LNCaP clone FGC (cell line): ENCODE results near the gene ABLIM1.

ENCODE experiments used
- DNase-seq: peaks from one replicate; pipeline ENCODE4 v3.0.0-alpha.2; 2011; ENCODE audit warnings: low read depth
- H3K4me3 ChIP-seq: 2 replicates; pipeline ENCODE4 v1.5.1; 2011; ENCODE audit warnings: mild to moderate bottlenecking, low read depth, low read length, control low read depth
- CTCF ChIP-seq: IDR thresholded peaks from 2 replicates; pipeline ENCODE4 v1.5.1; 2012; ENCODE audit warnings: mild to moderate bottlenecking; ENCODE audit not compliant: control insufficient read depth, insufficient read depth; ENCODE audit errors: extremely low read depth

The ABLIM1 gene

DNA sequence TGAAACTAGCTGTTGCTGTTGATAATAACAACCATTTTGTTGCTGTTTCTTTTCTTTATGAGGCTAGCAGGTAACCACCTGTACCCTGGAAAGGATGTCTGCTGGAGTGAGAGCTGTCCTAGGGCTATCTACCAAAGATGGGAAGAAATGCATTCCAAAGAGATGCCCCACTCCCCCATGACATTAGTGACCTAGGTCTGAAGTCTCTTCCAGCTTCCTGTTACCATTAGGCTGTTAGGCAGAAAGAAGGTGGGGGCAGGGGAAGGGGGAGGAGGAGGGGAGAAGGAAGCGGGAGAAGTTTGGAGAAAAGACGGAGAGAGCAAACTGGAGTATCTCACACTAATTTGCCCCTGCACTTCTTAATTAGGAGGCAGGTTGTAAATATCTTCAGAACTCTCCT, 118.5 kb downstream of the ABLIM1 start:
- H3K4me3 ChIP-seq, result no peak overlapping the region
- no peak for TF ChIP-seq CTCF
- DNase-seq, result no peak

GRCh38 chr10:114538181-114538906, 119.7 kb downstream of the ABLIM1 start:
- DNase-seq, result no peak
- no peak overlapping the region for H3K4me3 ChIP-seq
- TF ChIP-seq CTCF, result no peak

- TF ChIP-seq CTCF, result no peak
Observed at GRCh38 chr10:114537736-114538135, 120.3 kb downstream of the ABLIM1 start.

GRCh38 chr10:114534571-114534981, 123.5 kb downstream of the ABLIM1 start:
- H3K4me3 ChIP-seq, result no peak overlapping the region
- TF ChIP-seq CTCF, result no peak
- no peak for DNase-seq

More at GRCh38 chr10:114537736-114538135, 120.3 kb downstream of the ABLIM1 start:
- no peak overlapping the region for H3K4me3 ChIP-seq
- no peak for DNase-seq

DNA sequence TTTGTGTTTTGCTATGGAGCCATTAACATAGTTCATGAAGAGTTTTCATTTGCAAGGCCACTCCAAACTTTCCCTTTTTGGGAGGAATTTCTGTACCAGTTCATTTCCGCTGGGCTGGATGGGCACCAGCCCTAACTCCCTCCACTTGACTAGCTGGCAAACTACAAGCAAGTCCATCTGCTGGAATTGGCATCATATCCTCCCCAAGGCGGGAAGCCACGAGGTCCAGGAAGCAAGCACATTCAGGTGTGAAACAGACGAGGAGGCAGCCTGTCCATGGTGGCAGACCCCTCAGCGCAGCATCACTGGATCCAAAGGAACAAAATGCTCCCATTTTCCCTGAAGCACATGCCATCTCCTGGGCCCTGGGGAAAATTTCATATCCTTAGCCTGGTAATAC, 125.8 kb downstream of the ABLIM1 start:
- DNase-seq, result no peak
- no peak for TF ChIP-seq CTCF
- H3K4me3 ChIP-seq, result no peak overlapping the region

- TF ChIP-seq CTCF, result no peak
- peak; percentile 92 for DNase-seq
Observed at GRCh38 chr10:114526504-114527238, 131.4 kb downstream of the ABLIM1 start.

More at GRCh38 chr10:114526504-114527238, 131.4 kb downstream of the ABLIM1 start:
- peak overlapping the region; percentile 58 for H3K4me3 ChIP-seq
